HG02870 (cell line): ENCODE results near the gene COG4.
A peak's percentile ranks its signal among the peaks of the same experiment; 100 is the strongest.
"Not testable (repeated sequence)": the region's sequence is repeated elsewhere in the genome, so short reads cannot be mapped to it uniquely, and the experiment has no call there.

Experiments used
- ATAC-seq: cut with Tn5 transposase; IDR thresholded peaks from one replicate; pipeline ENCODE4 v1.9.1; 2021; ENCODE audit warnings: mild to moderate bottlenecking, moderate library complexity; ENCODE audit not compliant: unreplicated experiment

COG4 gene

DNA sequence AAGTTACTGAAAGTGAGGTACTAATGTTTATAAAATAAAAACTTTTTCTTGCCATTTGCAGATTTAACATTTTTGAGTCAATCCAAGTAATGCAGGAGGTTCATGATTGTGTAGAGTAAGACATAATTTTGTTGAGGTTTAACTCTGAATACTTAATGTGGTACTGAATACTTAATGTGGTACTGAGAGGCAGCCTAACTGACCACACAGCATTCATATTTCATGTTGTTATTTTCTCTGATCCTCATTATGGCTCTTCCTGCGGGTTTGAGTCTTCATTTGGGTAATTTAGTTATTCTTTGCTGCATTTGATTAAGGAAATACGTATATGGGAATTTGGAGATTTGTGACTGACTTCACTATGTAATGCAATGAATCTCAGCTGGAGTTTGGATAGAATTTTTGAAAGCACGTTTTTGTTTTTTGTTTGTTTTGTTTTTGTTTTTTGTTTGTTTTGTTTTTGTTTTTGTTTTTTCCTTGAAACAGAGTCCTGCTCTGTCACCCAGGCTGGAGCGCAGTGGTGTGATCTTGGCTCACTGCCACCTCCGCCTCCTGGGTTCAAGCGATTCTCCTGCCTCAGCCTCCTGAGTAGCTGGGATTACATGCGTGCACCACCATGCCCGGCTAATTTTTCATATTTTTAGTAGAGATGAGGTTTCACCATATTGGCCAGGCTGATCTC, 4.1 kb upstream of the COG4 start:
- ATAC-seq = no peak

DNA sequence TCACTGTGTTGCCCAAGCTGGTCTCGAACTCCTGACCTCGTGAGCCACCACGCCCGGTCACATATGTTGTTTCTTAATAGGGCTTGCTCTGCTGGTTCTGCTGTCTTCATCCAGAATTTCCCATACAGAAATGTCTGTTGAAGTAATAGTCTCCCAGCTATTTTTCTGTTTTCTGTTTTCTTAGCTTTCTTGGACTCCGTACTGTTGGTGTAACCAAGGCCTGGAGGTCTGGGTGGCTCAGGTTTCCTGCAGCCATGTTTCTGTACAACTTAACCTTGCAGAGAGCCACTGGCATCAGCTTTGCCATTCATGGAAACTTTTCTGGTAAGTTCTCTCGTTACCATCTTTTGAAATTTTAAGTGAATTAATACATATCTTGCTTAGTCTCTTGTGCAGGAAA, 3.0 kb upstream of the COG4 start:
- no peak for ATAC-seq

DNA sequence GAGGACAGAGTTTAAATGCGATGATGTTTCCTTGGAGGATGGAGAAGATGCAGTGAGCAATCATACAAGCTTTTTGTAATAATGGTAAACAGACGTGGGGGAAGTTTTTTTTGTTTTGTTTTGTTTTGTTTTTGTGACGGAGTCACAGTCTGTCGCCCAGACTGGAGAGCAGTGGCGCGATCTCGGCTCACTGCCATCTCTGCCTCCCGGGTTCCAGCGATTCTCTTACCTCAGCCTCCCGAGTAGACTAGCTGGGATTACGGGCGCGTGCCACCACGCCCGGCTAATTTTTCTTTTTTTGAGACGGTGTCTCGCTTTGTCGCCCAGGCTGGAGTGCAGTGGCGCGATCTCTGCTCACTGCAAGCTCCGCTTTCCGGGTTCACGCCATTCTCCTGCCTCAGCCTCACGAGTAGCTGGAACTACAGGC, 1.1 kb upstream of the COG4 start:
- not testable (repeated sequence) for ATAC-seq

GRCh38 chr16:70523743-70524398, 517 bp upstream of the COG4 start, which contains the start of gene SF3B3:
Gene SF3B3 (plus strand): TSS chr16:70523816. CDS start chr16:70526657, 2,841 bp downstream.
- peak; percentile 43 for ATAC-seq

GRCh38 chr16:70522216-70523075, 908 bp downstream of the COG4 start:
- no peak for ATAC-seq

- ATAC-seq = peak; percentile 36
Observed at GRCh38 chr16:70520612-70521297, 2.6 kb downstream of the COG4 start.

DNA sequence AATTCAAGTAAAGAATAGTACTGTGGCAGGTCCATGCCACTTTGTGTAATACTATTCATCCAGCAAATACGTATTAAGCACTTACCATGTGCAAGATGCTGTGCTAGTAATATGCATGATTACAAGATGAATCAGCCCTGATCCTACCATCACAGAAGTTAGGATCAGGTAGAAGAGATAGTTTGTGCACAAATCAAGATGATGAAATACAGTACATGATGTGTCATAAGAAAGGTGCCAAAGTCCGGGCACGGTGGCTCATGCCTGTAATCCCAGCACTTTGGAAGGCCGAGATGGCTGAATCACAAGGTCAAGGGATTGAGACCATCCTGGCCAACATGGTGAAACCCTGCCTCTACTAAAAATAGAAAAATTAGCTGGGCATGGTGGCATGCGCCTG, 10.9 kb downstream of the COG4 start:
- ATAC-seq = no peak

- ATAC-seq = no peak
Observed at GRCh38 chr16:70511833-70512232, 11.5 kb downstream of the COG4 start.

- ATAC-seq = no peak
Observed at GRCh38 chr16:70510216-70510615, 13.1 kb downstream of the COG4 start.

DNA sequence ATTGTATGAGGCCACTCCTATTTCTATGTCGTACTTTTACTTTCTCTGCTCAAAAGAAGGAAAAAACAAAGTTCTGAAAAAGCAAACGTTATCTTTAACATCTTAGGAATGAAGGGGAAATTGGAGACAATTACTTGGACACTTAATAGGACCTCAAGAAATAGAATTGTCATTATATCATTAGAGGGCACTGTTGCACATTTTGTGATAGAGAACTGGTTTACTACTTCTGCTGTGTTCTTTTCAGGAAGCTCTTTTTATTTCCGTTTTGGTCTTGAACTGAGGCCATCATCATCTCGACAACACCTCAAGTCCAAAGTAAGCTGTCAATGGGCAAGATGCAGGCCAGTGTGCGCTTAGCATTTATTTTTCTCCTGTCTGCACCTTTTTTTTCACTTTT, 14.6 kb downstream of the COG4 start:
- ATAC-seq = no peak

GRCh38 chr16:70496513-70496912, 26.8 kb downstream of the COG4 start:
- ATAC-seq = no peak

DNA sequence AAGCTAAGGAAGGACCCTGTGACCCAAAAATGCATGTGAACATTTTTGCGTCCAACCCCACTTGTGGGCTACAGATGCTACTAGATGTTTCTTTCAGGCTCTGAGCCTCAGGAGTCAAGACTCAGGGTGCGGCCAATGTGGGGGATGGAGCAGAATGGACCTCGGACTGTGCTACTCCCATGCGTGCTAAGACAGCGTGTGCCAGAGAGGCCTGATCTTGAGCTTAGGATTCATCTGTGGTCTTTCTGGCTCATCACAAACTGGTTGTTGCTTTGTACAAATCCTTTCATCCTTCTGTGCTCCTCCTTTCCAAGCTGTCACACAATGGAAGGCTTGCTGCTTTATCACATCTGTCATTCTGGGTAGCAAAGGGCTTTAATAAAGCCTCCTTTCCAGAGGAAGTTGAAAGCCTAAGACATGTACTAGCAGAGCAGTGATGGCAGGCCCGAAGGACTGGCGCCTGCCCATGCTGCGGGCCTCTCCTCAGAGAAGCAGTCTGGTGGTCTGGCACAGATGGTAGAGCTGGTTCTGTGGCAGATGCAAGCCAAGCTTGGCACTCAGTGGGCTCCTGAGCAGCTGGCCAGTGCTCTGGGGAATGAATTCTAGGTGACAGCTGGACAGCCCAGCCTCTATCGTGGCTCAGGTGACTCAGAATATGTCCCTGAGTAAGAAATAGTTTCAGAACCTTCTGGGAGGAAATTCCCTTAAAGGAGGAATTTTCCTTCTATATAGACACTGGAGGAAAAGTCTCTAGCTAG, 27.8 kb downstream of the COG4 start:
- no peak for ATAC-seq

DNA sequence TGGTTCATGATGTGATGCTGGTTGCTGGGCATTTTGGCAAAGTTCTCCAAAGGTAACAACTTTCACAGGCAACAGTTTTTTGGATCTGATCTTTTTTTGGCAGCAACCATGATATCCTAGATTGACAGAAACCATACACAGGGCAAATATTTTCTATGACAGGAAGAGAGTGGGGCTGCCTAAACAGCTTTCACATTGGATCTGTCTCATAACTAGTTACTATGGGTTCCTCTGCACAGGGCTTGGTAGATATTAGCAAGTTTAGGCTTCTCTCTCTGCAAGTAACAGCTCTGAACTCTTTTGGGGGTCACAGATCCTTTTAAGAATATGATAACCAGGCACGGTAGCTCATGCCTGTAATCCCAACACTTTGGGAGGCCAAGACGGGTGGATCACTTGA, 28.6 kb downstream of the COG4 start:
- ATAC-seq = no peak

DNA sequence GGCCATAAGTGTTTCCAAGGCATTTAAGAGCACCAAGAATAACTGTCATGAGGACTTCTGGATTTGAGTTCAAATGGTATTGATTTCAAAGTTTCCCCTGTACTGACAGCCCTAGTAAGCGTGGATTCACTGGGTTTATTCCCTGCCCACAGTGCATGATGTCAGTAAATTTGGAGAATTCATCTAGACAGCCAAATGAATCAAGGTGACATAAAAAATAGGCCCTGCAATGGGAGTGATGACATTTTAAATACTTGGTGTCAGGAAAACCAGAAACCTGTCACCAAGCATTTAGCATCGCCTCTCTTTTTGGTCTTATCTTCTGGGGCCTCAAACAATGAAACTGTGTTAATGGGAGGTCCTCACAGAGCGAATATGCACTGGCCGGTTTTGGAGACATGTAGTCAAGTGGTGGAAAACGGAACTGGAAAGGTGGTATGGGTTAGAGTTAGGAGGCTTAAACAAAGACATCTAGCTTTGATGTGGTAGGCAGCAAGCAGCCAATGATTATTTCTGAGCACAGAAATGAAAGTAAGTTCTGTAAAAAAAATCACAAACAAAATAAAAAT, 29.1 kb downstream of the COG4 start:
- no peak for ATAC-seq

- no peak for ATAC-seq
Observed at GRCh38 chr16:70493802-70494201, 29.6 kb downstream of the COG4 start.

DNA sequence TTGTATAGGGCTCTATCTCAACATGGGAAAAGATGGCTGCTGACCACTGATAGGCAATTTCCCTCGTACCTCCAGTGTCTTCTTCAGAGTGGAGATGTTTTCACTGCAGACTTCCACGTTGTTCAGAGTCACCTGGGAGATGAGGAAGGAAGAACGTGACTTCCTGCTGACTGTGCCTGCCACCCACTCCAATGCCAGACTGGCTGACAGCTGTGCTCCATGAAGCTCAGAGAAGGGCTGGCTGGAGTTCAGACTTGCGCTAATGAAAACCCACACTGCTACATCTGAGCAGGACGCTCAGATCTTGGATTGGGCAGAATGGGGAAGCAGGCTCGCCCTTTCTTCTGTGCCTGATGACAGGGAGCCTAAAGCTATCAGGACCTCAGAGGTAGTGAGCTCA, 33.1 kb downstream of the COG4 start:
- ATAC-seq = no peak

- ATAC-seq = no peak
Observed at GRCh38 chr16:70484867-70485266, 38.5 kb downstream of the COG4 start.

GRCh38 chr16:70483426-70483825, 39.9 kb downstream of the COG4 start:
- ATAC-seq = peak; percentile 41

DNA sequence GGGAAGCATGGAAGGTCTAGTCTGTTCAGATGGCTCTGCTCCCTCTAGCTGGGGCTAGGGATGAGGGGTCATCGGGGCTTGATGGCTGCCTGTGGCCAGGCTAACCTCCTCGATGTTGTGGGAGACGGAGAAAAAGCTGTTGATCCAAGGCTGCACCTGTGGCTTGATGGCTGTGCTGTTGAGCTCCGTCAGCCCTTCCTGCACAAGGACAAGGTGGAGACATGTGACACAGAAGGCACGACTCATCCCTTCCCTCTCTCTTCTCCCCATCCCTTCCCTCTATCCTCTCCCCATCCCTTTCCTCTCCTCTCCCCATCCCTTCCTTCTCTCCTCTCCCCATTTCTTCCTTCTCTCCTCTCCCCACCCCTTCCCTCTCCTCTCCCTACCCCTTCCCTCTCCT, 40.7 kb downstream of the COG4 start:
- ATAC-seq = no peak

GRCh38 chr16:70481929-70482536, 41.3 kb downstream of the COG4 start:
- ATAC-seq = no peak
